WTC11 (cell line): Measurements from ENCODE around the gene CD79B. TPM values are rescaled to one million over a fixed set of nuclear protein-coding genes. Genes with fewer than 3 reads are reported as not detected.
"Not testable (repeated sequence)": the region's sequence is repeated elsewhere in the genome, so short reads cannot be mapped to it uniquely, and the experiment has no call there.

ENCODE experiments used
- ATAC-seq: fragments of 200-7000 bp; cut with Tn5 transposase; 2 replicates; pipeline ENCODE4 v1.10.0; 2021; ENCODE audit warnings: mild to moderate bottlenecking, moderate library complexity
- CTCF ChIA-PET: fragments of 300-600 bp; sonication (Branson Sonifier 250); formaldehyde crosslinking; loops from one replicate; lab custom pipeline; 2021; ENCODE audit warnings: antibody characterized with exemption; lab: Charles Lee
- POLR2A ChIA-PET: fragments of 350-600 bp; sonication (Branson Sonifier 250); formaldehyde crosslinking; loops from one replicate; lab custom pipeline; 2021; ENCODE audit warnings: antibody characterized with exemption; lab: Charles Lee
- DNase-seq: peaks from one replicate; pipeline ENCODE4 v3.0.0; 2021; ENCODE audit warnings: low spot score
- H3K27ac Mint-ChIP-seq: 2 replicates; pipeline ENCODE4 v1.8.0; 2021; ENCODE audit warnings: mixed read lengths
- H3K27me3 Mint-ChIP-seq: 2 replicates; pipeline ENCODE4 v1.8.0; 2021; ENCODE audit warnings: low read depth, mild to moderate bottlenecking, moderate library complexity, mixed read lengths
- H3K36me3 Mint-ChIP-seq: 2 replicates; pipeline ENCODE4 v1.8.0; 2021; ENCODE audit warnings: mixed read lengths
- H3K4me1 Mint-ChIP-seq: 2 replicates; pipeline ENCODE4 v1.8.0; 2022; ENCODE audit warnings: mixed read lengths
- H3K4me3 Mint-ChIP-seq: 2 replicates; pipeline ENCODE4 v1.8.0; 2021; ENCODE audit warnings: mild to moderate bottlenecking, moderate library complexity, mixed read lengths
- H3K9me3 Mint-ChIP-seq: 2 replicates; pipeline ENCODE4 v1.8.0; 2021; ENCODE audit warnings: mixed read lengths
- ELF4 ChIP-seq: sonication (generic); formaldehyde crosslinking; IDR thresholded peaks from 2 replicates; pipeline ENCODE4 v1.8.1; 2022; ENCODE audit warnings: low read depth, mild to moderate bottlenecking, moderate library complexity, missing genetic modification reagents
- total RNA-seq: library from RNA; stranded (reverse); gene quantifications from 3 replicates; pipeline ENCODE4 v1.2.3, GENCODE V29; 2021
- TF ChIP-seq, protein P1 (sequence below): fragments of 200-600 bp; IDR thresholded peaks from 2 replicates; pipeline ENCODE4 v1.8.0; 2022; ENCODE audit warnings: antibody characterized with exemption

Gene CD79B
- total RNA-seq, 1 experiment from 2014 or later: 3.0 TPM

DNA sequence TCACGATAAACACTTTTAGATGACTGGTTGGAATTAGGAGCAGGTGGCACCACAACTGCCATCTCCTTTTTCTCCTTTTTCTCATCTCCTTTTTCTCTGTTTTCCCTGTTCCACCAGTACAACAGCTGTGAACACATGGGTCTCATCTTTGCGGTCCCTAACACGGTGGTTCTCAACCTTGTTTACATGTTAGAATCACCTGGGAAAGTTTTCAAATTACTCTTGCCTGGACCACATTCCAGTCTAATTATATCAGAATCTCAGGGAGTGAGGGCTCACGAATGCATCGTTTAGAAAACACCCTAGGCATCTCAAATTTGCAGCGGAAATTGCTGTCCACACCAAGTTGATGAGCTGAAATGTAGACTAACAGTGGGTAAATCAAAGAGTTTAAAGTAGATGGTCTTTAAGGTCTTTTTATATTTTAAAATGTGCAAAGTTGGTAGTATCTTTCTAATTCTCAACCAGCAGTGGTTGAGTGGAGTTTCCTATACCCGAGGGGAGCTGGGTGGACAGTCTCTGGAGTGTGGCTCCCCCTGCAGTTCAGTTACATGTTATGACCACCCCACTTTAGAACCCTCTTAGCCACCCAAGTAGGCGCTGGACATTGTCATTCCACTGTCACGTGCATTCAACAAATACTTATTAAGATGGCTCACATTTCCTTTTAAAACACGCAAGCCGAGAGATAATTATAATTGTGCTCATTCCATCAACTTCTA, 39.7 kb downstream of the CD79B start:
- TF ChIP-seq, protein P1, sequence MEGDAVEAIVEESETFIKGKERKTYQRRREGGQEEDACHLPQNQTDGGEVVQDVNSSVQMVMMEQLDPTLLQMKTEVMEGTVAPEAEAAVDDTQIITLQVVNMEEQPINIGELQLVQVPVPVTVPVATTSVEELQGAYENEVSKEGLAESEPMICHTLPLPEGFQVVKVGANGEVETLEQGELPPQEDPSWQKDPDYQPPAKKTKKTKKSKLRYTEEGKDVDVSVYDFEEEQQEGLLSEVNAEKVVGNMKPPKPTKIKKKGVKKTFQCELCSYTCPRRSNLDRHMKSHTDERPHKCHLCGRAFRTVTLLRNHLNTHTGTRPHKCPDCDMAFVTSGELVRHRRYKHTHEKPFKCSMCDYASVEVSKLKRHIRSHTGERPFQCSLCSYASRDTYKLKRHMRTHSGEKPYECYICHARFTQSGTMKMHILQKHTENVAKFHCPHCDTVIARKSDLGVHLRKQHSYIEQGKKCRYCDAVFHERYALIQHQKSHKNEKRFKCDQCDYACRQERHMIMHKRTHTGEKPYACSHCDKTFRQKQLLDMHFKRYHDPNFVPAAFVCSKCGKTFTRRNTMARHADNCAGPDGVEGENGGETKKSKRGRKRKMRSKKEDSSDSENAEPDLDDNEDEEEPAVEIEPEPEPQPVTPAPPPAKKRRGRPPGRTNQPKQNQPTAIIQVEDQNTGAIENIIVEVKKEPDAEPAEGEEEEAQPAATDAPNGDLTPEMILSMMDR: peak; percentile 38; the same call in 1 of the 2 replicates
- H3K9me3 Mint-ChIP-seq, H3K27me3 Mint-ChIP-seq, H3K36me3 Mint-ChIP-seq, POLR2A ChIA-PET, H3K4me3 Mint-ChIP-seq: not testable (repeated sequence)
- ATAC-seq (peak; percentile 55), DNase-seq (peak; percentile 42)
- CTCF ChIA-PET: interaction anchor here (0.6 to 2.2 kb wide), 19 partner anchors 10 to 255 kb away, joined by 3 to 18 read pairs (median 4); partner anchors contain the start of genes GH1, GH2 and PRR29
- H3K4me1 Mint-ChIP-seq: peaks cover 13% of the 10 kb centered on the region
- 0 out of 2 replicates have a peak overlapping the region, but pooled peaks have one; percentile 65 for H3K27ac Mint-ChIP-seq

DNA sequence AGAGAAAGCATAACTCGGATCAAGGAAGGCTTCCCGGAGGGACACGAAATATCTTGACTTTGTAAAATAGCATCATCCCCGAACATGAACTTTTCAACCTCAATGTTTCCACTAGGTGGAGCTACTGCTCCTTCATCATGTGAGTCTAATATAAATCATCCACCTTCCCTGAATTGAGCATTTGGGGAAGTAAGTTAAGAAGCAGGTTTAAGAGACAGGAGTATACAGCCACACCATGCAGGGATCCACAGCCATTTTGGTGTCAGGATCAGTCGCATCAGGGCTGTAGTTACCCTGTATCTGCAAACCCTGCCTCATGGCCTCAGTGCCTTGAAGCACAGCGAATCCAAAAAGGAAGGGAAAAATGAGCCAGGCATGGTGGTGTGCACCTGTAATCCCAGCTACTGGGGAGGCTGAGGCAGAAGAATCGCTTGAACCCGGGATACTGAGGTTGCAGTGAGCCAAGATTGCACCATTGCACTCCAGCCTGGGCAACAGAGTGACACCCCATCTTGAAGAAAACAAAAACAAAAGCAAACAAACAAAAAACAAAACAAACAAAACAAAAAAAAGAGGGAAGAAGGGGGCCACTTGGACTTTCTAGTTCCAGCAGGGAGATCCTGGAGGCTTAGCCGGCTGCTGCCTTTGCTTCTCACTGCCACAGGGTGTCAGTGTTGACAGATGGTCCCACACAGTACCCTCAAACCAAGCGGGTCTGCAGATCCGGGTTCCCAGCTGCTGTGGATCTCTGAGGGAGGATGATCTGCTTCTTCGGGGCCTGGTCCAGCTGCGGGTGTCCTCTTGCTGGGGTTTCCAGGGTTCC, 42.9 kb downstream of the CD79B start:
- not testable (repeated sequence) for H3K27me3 Mint-ChIP-seq, H3K4me3 Mint-ChIP-seq
- TF ChIP-seq, protein P1: peak; percentile 63
- TF ChIP-seq, all 79 proteins: peak for 1; not testable (repeated sequence) for 78
- not testable (repeated sequence) for H3K36me3 Mint-ChIP-seq, H3K9me3 Mint-ChIP-seq, H3K4me1 Mint-ChIP-seq
- POLR2A ChIA-PET: interaction anchor here (0.7 kb wide), 1 partner anchor 72 kb away, joined by 3 read pairs; no protein-coding TSS in a partner anchor
- ATAC-seq: peak; percentile 93
- CTCF ChIA-PET: interaction anchor here (0.6 to 2.1 kb wide), 29 partner anchors 8 to 393 kb away, joined by 3 to 18 read pairs (median 4); partner anchors contain the start of genes CSHL1, GH1 and GH2
- 0 out of 2 replicates have a peak overlapping the region, but pooled peaks have one; percentile 50 for H3K27ac Mint-ChIP-seq
- DNase-seq: peak; percentile 71

DNA sequence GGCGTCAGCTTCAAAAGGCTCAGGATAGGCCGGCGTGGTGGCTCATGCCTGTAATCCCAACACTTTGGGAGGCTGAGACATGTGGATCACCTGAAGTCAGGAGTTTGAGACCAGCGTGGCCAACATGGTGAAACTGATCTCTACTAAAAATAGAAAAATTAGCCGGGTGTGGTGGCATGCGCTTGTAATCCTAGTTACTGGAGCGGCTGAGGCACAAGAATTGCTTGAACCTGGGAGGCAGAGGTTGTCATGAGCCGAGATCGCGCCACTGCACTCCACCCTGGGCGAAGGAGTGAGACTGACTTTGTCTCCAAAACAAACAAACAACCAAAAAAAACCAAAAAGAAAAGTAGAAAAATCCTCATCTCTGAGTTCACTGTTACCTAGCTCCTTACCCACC, 47.0 kb downstream of the CD79B start:
- H3K4me1 Mint-ChIP-seq: peaks cover 22% of the 10 kb centered on the region
- H3K9me3 Mint-ChIP-seq, H3K27ac Mint-ChIP-seq, DNase-seq, H3K27me3 Mint-ChIP-seq, ATAC-seq, H3K4me3 Mint-ChIP-seq, H3K36me3 Mint-ChIP-seq, POLR2A ChIA-PET: not testable (repeated sequence)
- CTCF ChIA-PET: interaction anchor here (0.9 kb wide), 1 partner anchor 62 kb away, joined by 3 read pairs; no protein-coding TSS in a partner anchor

DNA sequence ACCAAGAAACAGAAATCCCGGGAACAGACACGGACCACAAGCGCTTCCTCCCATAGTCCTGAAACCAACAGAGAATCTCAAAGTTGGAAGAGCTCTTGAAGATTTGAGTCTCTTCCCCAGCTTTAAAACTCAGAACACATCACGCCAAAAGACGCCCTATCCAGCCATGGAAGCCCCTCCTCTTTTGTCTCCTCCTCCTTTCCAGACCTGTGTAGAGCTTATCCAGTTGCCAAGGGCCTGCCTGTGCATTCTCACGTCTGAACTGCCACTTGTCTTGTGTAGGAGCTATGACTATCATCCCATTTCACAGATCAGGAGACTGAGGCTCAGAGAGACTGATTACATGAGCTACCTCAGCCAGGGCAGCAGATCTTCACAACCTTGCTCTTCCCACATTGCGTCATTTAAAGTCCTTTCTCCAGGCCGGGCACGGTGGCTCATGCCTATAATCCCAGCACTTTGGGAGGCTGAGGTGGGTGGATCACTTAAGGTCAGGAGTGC, 49.5 kb downstream of the CD79B start:
- H3K27ac Mint-ChIP-seq, H3K36me3 Mint-ChIP-seq, ATAC-seq, H3K27me3 Mint-ChIP-seq, H3K4me3 Mint-ChIP-seq, DNase-seq, H3K9me3 Mint-ChIP-seq: not testable (repeated sequence)
- POLR2A ChIA-PET: interaction anchor here (0.7 kb wide), 2 partner anchors 116 to 279 kb away, joined by 3 read pairs; no protein-coding TSS in a partner anchor
- CTCF ChIA-PET: interaction anchor here (0.6 to 4.0 kb wide), 14 partner anchors 8 to 251 kb away, joined by 3 to 41 read pairs (median 5); partner anchors contain the start of genes CSHL1, GH1 and PRR29
- peaks cover 20% of the 10 kb centered on the region for H3K4me1 Mint-ChIP-seq

DNA sequence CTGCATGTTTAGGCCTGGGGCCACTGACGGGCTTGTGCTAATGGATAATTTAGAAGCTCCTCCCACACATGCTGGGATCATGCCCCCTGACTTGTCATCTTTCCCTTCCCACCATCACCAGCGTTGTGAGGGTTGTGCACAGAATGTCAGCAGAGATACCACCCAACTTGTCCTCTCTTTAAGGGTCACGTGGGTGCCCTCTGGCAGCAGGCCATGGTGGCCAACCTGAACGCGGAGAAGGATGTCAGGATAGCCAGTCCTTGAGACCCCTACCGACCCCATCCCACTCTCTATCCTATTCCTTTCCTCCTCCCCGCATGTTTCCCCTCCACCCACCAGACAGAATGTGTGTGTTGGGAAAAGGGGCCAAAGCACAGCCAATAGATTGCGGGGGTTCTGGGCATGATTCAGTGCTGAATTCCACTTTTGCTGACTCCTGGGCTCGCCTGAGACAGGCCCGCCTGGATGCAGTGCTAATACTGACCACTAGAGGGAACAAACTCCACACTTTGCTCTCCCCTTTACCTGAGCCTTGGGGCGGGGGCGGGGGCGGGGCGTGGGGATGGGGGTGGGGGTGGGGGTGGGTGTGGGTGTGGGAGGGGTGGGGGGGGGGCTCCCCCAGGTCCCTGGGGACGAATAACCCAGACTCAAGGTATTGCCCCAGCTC, 50.1 kb downstream of the CD79B start, which contains the start of gene GH2:
Gene GH2 (minus strand): TSS at position 10 of the 667 bp plus-strand sequence. CDS start 143 bp downstream, outside the sequence.
- TF ChIP-seq ELF4 (CRISPR knock-in tag): no peak
- TF ChIP-seq, protein P1: peak; percentile 81
- CTCF ChIA-PET: interaction anchor here (0.8 to 4.0 kb wide), 31 partner anchors 8 to 251 kb away, joined by 3 to 41 read pairs (median 6); partner anchors contain the start of genes CSHL1, GH1 and PRR29
- DNase-seq: peak; percentile 86
- Mint-ChIP-seq H3K27me3 (peaks cover 4% of the 10 kb centered on the region; the same call in 1 of the 2 replicates), H3K4me1 (peaks cover 20% of the 10 kb centered on the region), H3K9me3 (no peaks in the 10 kb centered on the region), H3K4me3 (peak within 1 kb of the TSS; percentile 23; the same call in 1 of the 2 replicates), H3K27ac (peak within 1 kb of the TSS; percentile 79), H3K36me3 (no peaks in the 10 kb centered on the region)
- ATAC-seq: peak; percentile 83
- POLR2A ChIA-PET: no interaction called here
